Astrocyte (in vitro differentiated cells and primary cell): ENCODE results near the gene TNFRSF1A. TPM values are rescaled to one million over a fixed set of nuclear protein-coding genes. Genes with fewer than 3 reads are reported as not detected.

ENCODE experiments used
- DNase-seq: peaks from one replicate; pipeline ENCODE4 v3.0.0-alpha.2; 2010; ENCODE audit warnings: low read depth
- FAIRE-seq: peaks from 2 replicates; lab custom pipeline; 2011; peaks lifted over from hg19 to GRCh38; lab: Jason Lieb, UNC
- H2AFZ ChIP-seq: 2 replicates; pipeline ENCODE4 v1.6.0; 2012; ENCODE audit warnings: low read depth, low read length, inconsistent platforms
- H3K27ac ChIP-seq: 2 replicates; pipeline ENCODE4 v1.5.1; 2011; ENCODE audit warnings: low read depth, low read length, inconsistent platforms
- H3K27me3 ChIP-seq: 2 replicates; pipeline ENCODE4 v1.6.0; 2011; ENCODE audit warnings: low read length, inconsistent platforms; ENCODE audit not compliant: insufficient read depth
- H3K36me3 ChIP-seq: 2 replicates; pipeline ENCODE4 v1.5.1; 2011; ENCODE audit warnings: low read length, inconsistent platforms; ENCODE audit not compliant: insufficient read depth
- H3K4me1 ChIP-seq: 2 replicates; pipeline ENCODE4 v1.5.1; 2011; ENCODE audit warnings: low read length, inconsistent platforms; ENCODE audit not compliant: insufficient read depth
- H3K4me2 ChIP-seq: 2 replicates; pipeline ENCODE4 v1.6.0; 2012; ENCODE audit warnings: low read length, inconsistent platforms
- H3K4me3 ChIP-seq: 2 replicates; pipeline ENCODE4 v1.5.1; 2011; ENCODE audit warnings: low read depth, mild to moderate bottlenecking, low read length, inconsistent platforms; ENCODE audit not compliant: insufficient read depth
- H3K79me2 ChIP-seq: 2 replicates; pipeline ENCODE4 v1.6.0; 2012; ENCODE audit warnings: mild to moderate bottlenecking, low read length, inconsistent platforms; ENCODE audit not compliant: insufficient read depth
- H3K9ac ChIP-seq: 2 replicates; pipeline ENCODE4 v1.6.0; 2012; ENCODE audit warnings: mild to moderate bottlenecking, low read length, inconsistent platforms
- H3K9me3 ChIP-seq: 2 replicates; pipeline ENCODE4 v1.5.1; 2012; ENCODE audit warnings: low read depth, mild to moderate bottlenecking, low read length, inconsistent platforms; ENCODE audit not compliant: insufficient read depth
- H4K20me1 ChIP-seq: 2 replicates; pipeline ENCODE4 v1.6.0; 2012; ENCODE audit warnings: low read length, inconsistent platforms; ENCODE audit not compliant: insufficient read depth
- H3K27ac Mint-ChIP-seq: one replicate; pipeline ENCODE4 v1.8.0; 2021; ENCODE audit warnings: mild to moderate bottlenecking, mixed read lengths; ENCODE audit not compliant: unreplicated experiment
- H3K27me3 Mint-ChIP-seq: one replicate; pipeline ENCODE4 v1.8.0; 2021; ENCODE audit warnings: low read depth, mixed read lengths; ENCODE audit not compliant: unreplicated experiment
- H3K36me3 Mint-ChIP-seq: one replicate; pipeline ENCODE4 v1.8.0; 2021; ENCODE audit warnings: low read depth, mixed read lengths; ENCODE audit not compliant: unreplicated experiment
- H3K4me1 Mint-ChIP-seq: one replicate; pipeline ENCODE4 v1.8.0; 2021; ENCODE audit warnings: low read depth, mixed read lengths; ENCODE audit not compliant: unreplicated experiment
- H3K4me3 Mint-ChIP-seq: one replicate; pipeline ENCODE4 v1.8.0; 2021; ENCODE audit warnings: mild to moderate bottlenecking, moderate library complexity, mixed read lengths; ENCODE audit not compliant: unreplicated experiment
- H3K9me3 Mint-ChIP-seq: one replicate; pipeline ENCODE4 v1.8.0; 2021; ENCODE audit warnings: mild to moderate bottlenecking, mixed read lengths; ENCODE audit not compliant: unreplicated experiment
- CTCF ChIP-seq: IDR thresholded peaks from 2 replicates; pipeline ENCODE4 v1.5.1; 2011; ENCODE audit warnings: low read depth, mild to moderate bottlenecking, inconsistent platforms, low read length, moderate library complexity; ENCODE audit not compliant: insufficient read depth
- EZH2 ChIP-seq: IDR thresholded peaks from 2 replicates; pipeline ENCODE4 v1.6.1; 2012; ENCODE audit warnings: mild to moderate bottlenecking, low read length, inconsistent platforms; ENCODE audit not compliant: insufficient read depth
- total RNA-seq: library from RNA; stranded (reverse); gene quantifications from 2 replicates; pipeline ENCODE4 v1.2.1, GENCODE V29; 2021

Gene TNFRSF1A
- total RNA-seq, 1 donor from 2014 or later = 118 TPM

- Histone ChIP-seq H2AFZ (no peak overlapping the region), H3K4me2 (peak overlapping the region; percentile 95), H3K27ac (peak overlapping the region; percentile 98), H3K79me2 (peaks cover 77% of the 10 kb centered on the region), H3K4me3 (peak overlapping the region; percentile 21), H3K4me1 (peaks cover 78% of the 10 kb centered on the region), H3K36me3 (peaks cover 37% of the 10 kb centered on the region), H3K9ac (peak overlapping the region; percentile 91), H3K9me3 (no peaks in the 10 kb centered on the region), H4K20me1 (peaks cover 66% of the 10 kb centered on the region), H3K27me3 (no peaks in the 10 kb centered on the region)
- H3K9me3 Mint-ChIP-seq = no peaks in the 10 kb centered on the region
- no peak overlapping the region for H3K4me3 Mint-ChIP-seq
- no peaks in the 10 kb centered on the region for H3K27me3 Mint-ChIP-seq
- FAIRE-seq = no peak
- TF ChIP-seq EZH2 (no peak), CTCF (no peak)
- no peak overlapping the region for H3K27ac Mint-ChIP-seq
- H3K36me3 Mint-ChIP-seq = peaks cover 11% of the 10 kb centered on the region
- no peak for DNase-seq
- H3K4me1 Mint-ChIP-seq = peaks cover 36% of the 10 kb centered on the region
Observed at GRCh38 chr12:6334940-6335450, 6.9 kb downstream of the TNFRSF1A start.

- H3K4me1 ChIP-seq = peaks cover 72% of the 10 kb centered on the region
- H2AFZ ChIP-seq = no peak overlapping the region
- FAIRE-seq = no peak
- H3K27ac Mint-ChIP-seq = no peak overlapping the region
- peak overlapping the region; percentile 91 for H3K9ac ChIP-seq
- peak overlapping the region; percentile 98 for H3K27ac ChIP-seq
- no peak overlapping the region for H3K4me3 ChIP-seq
- H3K27me3 ChIP-seq = no peaks in the 10 kb centered on the region
- H3K4me1 Mint-ChIP-seq = peaks cover 36% of the 10 kb centered on the region
- TF ChIP-seq CTCF (no peak), EZH2 (no peak)
- no peaks in the 10 kb centered on the region for H3K9me3 ChIP-seq
- H3K4me3 Mint-ChIP-seq = peak overlapping the region; percentile 52
- DNase-seq = no peak
- H3K36me3 ChIP-seq = peaks cover 37% of the 10 kb centered on the region
- H3K9me3 Mint-ChIP-seq = no peaks in the 10 kb centered on the region
- peaks cover 70% of the 10 kb centered on the region for H3K79me2 ChIP-seq
- no peaks in the 10 kb centered on the region for H3K27me3 Mint-ChIP-seq
- peak overlapping the region; percentile 95 for H3K4me2 ChIP-seq
- peaks cover 12% of the 10 kb centered on the region for H3K36me3 Mint-ChIP-seq
- peaks cover 60% of the 10 kb centered on the region for H4K20me1 ChIP-seq
Observed at GRCh38 chr12:6334359-6334758, 7.5 kb downstream of the TNFRSF1A start.

GRCh38 chr12:6333566-6333965, 8.3 kb downstream of the TNFRSF1A start:
- H3K4me2 ChIP-seq = peak overlapping the region; percentile 95
- H3K27me3 ChIP-seq = no peaks in the 10 kb centered on the region
- no peak overlapping the region for H2AFZ ChIP-seq
- peaks cover 56% of the 10 kb centered on the region for H4K20me1 ChIP-seq
- Mint-ChIP-seq H3K4me3 (peak overlapping the region; percentile 63), H3K9me3 (no peaks in the 10 kb centered on the region), H3K27me3 (no peaks in the 10 kb centered on the region), H3K4me1 (peaks cover 36% of the 10 kb centered on the region), H3K36me3 (peaks cover 14% of the 10 kb centered on the region), H3K27ac (no peak overlapping the region)
- FAIRE-seq (peak; percentile 20), DNase-seq (peak; percentile 92)
- H3K79me2 ChIP-seq = peaks cover 62% of the 10 kb centered on the region
- H3K4me3 ChIP-seq = no peak overlapping the region
- peaks cover 64% of the 10 kb centered on the region for H3K4me1 ChIP-seq
- peak overlapping the region; percentile 91 for H3K9ac ChIP-seq
- no peaks in the 10 kb centered on the region for H3K9me3 ChIP-seq
- TF ChIP-seq CTCF (no peak), EZH2 (no peak)
- peak overlapping the region; percentile 98 for H3K27ac ChIP-seq
- peaks cover 40% of the 10 kb centered on the region for H3K36me3 ChIP-seq
